ENCODE measurements around the gene DNAJB6. TPM values are rescaled to one million over a fixed set of nuclear protein-coding genes. Genes with fewer than 3 reads are reported as not detected.

DNAJB6 gene
- total RNA-seq, 2 experiments from 2014 or later, result 103 to 105 TPM

DNA sequence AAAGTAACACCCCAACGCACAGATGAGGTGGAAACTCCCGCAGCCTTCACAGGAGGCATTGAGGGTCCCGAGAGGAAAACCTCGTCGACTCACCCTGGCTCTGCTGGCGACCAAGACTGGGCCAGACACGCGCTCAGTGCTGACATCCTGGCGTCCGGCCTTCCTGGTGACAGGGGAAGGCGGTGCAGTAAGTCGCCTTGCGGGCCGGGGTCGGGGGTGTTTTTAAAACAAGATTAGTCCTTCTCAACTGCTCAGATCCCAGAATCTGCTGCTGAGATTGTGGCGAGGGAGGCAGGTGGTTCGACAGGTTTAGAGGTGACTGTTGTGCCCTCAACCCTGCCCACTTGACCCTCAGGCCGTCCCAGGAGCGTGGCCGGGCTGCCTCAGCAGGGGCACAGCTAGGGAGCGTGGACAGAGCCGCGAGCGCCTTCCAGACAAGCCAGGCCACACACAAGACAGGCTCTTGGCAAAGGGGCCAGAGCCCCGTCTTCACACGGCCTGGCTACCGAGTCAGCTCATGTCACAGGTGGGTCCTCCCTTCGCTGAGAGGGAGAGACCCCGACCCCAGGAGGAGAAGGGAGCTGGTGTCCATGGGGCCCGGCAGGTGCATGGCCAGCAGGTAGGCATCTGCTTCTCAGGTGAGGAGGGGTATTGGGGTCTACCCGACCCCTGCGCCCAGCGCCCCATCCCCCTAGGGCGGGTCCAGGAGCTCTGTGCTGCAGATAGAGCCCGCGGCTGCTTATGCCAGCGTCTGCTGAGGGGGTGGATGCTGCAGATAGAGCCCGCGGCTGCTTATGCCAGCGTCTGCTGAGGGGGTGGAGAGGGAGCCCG lies 81.6 kb downstream of the DNAJB6 start:
- CTCF ChIA-PET, result no interaction called here
- POLR2A ChIA-PET, result no interaction called here

DNA sequence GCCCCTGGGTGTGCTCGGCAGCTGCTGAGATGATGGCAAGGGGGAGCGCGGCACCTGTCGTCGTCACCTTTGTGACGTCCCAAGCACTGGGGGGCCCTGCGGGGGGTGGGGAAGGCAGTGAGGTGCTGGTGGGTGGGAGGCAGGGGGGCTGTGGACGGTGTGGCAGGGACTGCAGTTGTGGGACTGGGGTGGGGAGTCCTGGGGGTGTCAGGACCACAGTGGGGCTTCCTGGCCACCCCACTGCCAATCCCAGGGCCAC lies 82.2 kb downstream of the DNAJB6 start:
- CTCF ChIA-PET, result no interaction called here
- POLR2A ChIA-PET, result no interaction called here

- ChIA-PET POLR2A (no interaction called here), CTCF (no interaction called here)
These were observed 85.5 kb downstream of the DNAJB6 start for GRCh38 chr7:157422279-157422678.

DNA sequence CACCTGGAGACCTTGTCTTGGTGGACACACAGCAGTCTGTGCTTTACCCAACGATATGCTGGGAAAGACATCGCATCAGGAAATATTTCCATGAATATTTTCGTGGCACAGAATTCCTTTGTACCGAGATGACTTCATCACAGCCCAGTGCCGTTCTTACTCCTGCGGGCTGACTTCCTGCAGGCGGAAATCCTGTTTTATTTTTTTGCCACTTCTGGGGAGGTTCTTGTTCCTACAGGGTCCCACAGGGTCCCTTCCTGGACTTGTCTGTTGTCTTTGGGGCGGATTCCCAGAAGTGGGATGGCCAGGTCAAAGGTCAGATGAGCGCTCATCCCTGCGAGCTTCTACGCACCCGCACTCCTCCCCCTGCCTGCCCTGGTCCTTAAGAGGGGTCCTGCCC lies 86.5 kb downstream of the DNAJB6 start:
- POLR2A ChIA-PET, result no interaction called here
- CTCF ChIA-PET, result no interaction called here

- CTCF ChIA-PET, result no interaction called here
- POLR2A ChIA-PET, result no interaction called here
These were observed 87.2 kb downstream of the DNAJB6 start for GRCh38 chr7:157423886-157424565.

DNA sequence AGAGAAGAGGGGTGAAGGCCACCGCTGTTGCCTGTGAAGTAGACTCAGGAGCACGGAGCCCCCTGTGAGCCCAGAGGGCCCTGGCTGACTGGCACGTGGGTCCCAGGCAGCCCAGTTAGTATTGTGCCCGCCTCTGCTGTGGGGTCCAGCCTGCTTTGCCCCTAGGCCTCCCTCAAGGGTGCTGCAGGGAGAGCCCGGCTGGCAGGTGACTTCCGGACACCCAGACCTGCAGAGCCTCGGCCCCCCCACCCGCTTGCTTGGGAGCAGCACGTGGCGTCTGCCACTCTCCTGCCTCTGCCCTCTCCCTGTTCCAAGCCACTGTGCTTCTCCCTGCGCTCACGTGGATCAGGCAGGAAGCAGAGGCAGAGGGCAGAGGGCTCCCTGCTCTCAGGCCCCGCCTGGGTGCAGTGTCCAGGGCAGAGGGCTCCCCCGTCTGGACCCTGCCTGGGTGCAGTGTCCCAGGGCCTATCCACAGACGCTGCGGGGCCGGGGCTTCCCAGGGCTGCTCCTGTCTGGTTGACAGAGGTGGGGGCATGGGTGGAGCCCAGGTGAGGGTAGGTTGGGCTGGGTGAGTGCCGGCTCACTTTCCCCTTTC lies 88.4 kb downstream of the DNAJB6 start:
- ChIA-PET CTCF (interaction anchor here (0.5 kb wide), 1 partner anchor 217 kb away, joined by 4 read pairs; no protein-coding TSS in a partner anchor), POLR2A (no interaction called here)

- ChIA-PET CTCF (interaction anchor here (0.5 kb wide), 1 partner anchor 217 kb away, joined by 4 read pairs; no protein-coding TSS in a partner anchor), POLR2A (no interaction called here)
These were observed 89.0 kb downstream of the DNAJB6 start for GRCh38 chr7:157425761-157426160.

- ChIA-PET POLR2A (interaction anchor here (0.6 kb wide), 1 partner anchor 47 kb away, joined by 3 read pairs; no protein-coding TSS in a partner anchor), CTCF (no interaction called here)
These were observed 89.9 kb downstream of the DNAJB6 start for GRCh38 chr7:157426463-157427301.

DNA sequence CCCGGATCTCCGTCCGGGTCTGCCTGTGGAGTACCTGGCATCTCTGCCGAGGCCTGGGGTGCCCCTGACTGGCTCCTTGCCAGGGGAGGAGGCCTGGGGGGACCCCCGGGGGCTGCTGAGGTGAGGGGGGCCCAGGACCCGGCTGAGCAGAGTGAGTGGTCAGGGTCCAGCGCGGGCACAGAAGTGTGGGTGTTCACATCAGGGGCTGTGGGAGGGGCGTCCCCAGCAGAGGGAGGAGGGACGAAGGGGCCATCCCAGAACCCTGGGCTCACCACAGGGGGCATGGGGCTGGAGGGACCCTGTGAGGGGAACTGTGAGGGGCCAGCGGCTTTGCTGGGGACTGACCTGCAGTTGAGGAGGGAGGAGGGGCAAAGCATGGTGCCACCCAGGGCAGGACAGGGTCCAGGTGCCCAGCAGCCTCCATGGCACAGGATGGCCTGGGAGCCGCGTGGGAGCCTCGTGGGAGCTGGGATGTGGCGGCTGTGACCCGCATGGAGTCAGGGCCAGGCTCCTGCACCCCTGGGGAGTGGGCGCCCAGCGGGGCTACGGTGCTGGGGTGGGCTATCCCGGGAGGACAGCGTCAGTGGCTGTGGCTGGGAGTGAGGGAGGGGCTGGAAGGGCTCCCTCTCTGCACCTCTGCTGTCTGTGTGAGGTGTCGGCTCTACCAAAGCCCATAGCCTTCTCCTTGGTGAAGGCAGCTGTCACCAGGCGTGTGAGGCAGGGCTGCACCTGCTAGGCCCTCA lies 91.2 kb downstream of the DNAJB6 start:
- POLR2A ChIA-PET, result no interaction called here
- CTCF ChIA-PET, result no interaction called here

DNA sequence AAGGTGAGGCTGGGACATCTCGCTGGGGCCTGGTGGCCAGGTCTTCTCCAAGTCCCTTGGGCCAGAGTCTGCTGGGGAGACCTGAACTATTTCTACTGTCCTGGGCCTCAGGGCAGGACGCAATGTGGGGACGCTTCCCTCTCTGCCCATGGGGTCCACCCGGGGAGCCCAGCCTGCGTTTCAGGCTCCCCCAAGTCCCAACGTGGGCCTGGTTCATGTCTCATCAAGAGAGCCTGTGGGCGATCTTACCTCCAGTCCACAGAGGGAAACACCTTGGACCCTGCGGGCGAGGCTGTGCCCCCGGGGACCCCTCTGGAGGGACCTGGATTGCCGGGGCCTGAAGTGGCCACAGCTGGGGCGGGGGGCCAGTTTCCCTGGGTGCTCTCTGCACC lies 91.7 kb downstream of the DNAJB6 start:
- CTCF ChIA-PET, result no interaction called here
- POLR2A ChIA-PET, result no interaction called here

- POLR2A ChIA-PET, result no interaction called here
- CTCF ChIA-PET, result no interaction called here
These were observed 92.3 kb downstream of the DNAJB6 start for GRCh38 chr7:157429001-157429679.

GRCh38 chr7:157429680-157430224 lies 92.9 kb downstream of the DNAJB6 start:
- CTCF ChIA-PET, result no interaction called here
- POLR2A ChIA-PET, result no interaction called here

GRCh38 chr7:157430721-157431120 lies 93.9 kb downstream of the DNAJB6 start:
- POLR2A ChIA-PET, result no interaction called here
- CTCF ChIA-PET, result no interaction called here

DNA sequence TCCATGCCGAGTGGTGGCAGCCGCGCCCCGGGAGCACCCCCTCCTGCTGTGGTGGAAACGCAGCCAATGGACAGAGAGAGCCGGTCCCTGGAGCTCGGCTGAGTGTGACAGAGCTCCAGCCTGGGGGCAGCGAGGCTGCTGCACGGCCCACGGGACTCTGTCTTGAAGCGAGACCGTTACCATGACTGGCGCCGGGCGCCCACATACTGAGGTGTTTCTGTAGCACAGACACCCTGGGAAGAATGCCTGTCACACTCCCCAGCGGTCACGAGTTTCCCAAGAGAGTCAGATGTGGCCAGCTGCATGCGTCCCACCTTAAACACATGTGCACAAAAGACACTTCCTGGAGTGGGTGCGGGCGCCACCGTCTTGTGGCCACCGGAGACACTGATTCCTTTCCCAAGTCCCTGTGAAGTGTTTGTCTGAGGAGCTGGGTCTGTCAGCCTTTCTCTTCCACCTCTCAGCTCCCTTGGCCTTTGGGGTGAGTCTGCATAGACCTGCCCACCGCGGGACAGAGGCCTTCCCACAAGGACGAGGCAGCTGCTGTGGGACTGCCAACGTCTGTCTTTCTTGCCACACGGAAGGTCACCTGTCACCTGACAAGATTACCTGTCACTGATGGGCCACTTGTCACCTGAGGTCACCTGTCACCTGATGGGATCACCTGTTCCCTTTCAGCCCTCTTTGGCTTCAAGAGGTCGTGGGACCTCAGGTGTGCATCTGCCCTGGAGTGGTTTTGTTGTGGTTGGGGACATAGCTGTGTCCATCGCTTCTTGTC lies 94.6 kb downstream of the DNAJB6 start:
- ChIA-PET CTCF (no interaction called here), POLR2A (no interaction called here)

- POLR2A ChIA-PET, result no interaction called here
- CTCF ChIA-PET, result interaction anchor here (0.8 kb wide), 1 partner anchor 65 kb away, joined by 3 read pairs; no protein-coding TSS in a partner anchor
These were observed 95.2 kb downstream of the DNAJB6 start for GRCh38 chr7:157431951-157432540.

- CTCF ChIA-PET, result interaction anchor here (0.8 kb wide), 1 partner anchor 64 kb away, joined by 3 read pairs; no protein-coding TSS in a partner anchor
- POLR2A ChIA-PET, result no interaction called here
These were observed 95.7 kb downstream of the DNAJB6 start for GRCh38 chr7:157432541-157432956.

DNA sequence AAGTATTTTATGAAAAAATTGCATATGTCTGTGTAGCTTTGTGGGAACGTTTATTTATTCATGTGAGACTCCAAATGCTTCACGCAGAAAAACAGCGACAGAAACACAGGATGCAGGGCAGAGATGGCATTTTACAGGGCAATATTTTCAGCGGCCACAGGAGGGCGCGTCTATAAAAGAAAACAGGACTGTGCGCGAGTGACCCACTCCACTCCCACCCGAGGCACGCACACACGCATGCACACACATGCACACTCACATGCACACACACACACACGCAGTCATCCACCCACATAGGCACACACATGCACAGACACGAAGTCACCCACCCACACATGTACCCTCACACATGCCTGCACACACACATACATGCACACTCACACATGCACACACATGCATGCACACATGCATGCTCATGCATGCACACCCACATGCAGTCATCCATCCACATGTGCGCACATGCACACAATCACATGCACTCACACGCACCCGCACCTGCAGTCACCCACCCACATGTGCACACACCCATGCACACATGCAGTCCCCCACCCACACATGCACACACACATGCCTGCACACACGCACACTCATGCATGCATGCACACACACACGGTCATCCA lies 96.3 kb downstream of the DNAJB6 start:
- CTCF ChIA-PET, result interaction anchor here (0.8 kb wide), 1 partner anchor 64 kb away, joined by 3 read pairs; no protein-coding TSS in a partner anchor
- POLR2A ChIA-PET, result no interaction called here

All from activated CD8-positive, alpha-beta memory T cell treated with anti-CD3 and anti-CD28 coated beads for 36 hours (primary cell).